A673 (cell line): ENCODE data around the gene CLASRP. TPM values are rescaled to one million over a fixed set of nuclear protein-coding genes. Genes with fewer than 3 reads are reported as not detected.

Experiments used
- BruUV-seq: library from RNA; stranded (reverse); fragments of 400-500 nt; replicated peaks from 2 replicates; lab custom pipeline; 2021; lab: Mats Ljungman, UMichigan
- CTCF ChIA-PET: fragments of 300-600 bp; sonication (Branson Sonifier 250); formaldehyde crosslinking; loops from one replicate; lab custom pipeline; 2022; ENCODE audit warnings: antibody characterized with exemption; lab: Charles Lee
- POLR2A ChIA-PET: fragments of 300-600 bp; sonication (Branson Sonifier 250); formaldehyde crosslinking; loops from one replicate; lab custom pipeline; 2022; ENCODE audit warnings: antibody characterized with exemption; ENCODE audit not compliant: low non-redundant PET; lab: Charles Lee
- DNase-seq: peaks from one replicate; pipeline ENCODE4 v3.0.0-alpha.2; 2015; ENCODE audit warnings: low spot score
- H3K27ac ChIP-seq: fragments of 200-600 bp; sonication (generic); 2 replicates; pipeline ENCODE4 v1.5.1; 2016; ENCODE audit warnings: mixed run types, low read depth, mild to moderate bottlenecking, mixed read lengths, antibody characterized with exemption, low read length; ENCODE audit not compliant: poor library complexity, severe bottlenecking
- H3K27me3 ChIP-seq: fragments of 200-600 bp; sonication (generic); replicated peaks from 2 replicates; pipeline ENCODE4 v1.6.1; 2017; ENCODE audit warnings: mixed run types, low read depth, mild to moderate bottlenecking, mixed read lengths, antibody characterized with exemption, low read length; ENCODE audit not compliant: insufficient read depth, poor library complexity
- H3K36me3 ChIP-seq: fragments of 200-600 bp; sonication (generic); 2 replicates; pipeline ENCODE4 v1.6.1; 2016; ENCODE audit warnings: mixed run types, mild to moderate bottlenecking, mixed read lengths, antibody characterized with exemption, low read length; ENCODE audit not compliant: insufficient read depth, poor library complexity, severe bottlenecking
- H3K4me1 ChIP-seq: fragments of 200-600 bp; sonication (generic); 2 replicates; pipeline ENCODE4 v1.6.1; 2017; ENCODE audit warnings: mixed run types, mild to moderate bottlenecking, mixed read lengths, antibody characterized with exemption, low read length; ENCODE audit not compliant: insufficient read depth, poor library complexity, severe bottlenecking
- H3K4me3 ChIP-seq: fragments of 200-600 bp; sonication (generic); 2 replicates; pipeline ENCODE4 v1.5.1; 2016; ENCODE audit warnings: low read depth, mixed run types, mild to moderate bottlenecking, mixed read lengths, low read length; ENCODE audit not compliant: poor library complexity, severe bottlenecking
- H3K9me3 ChIP-seq: fragments of 200-600 bp; sonication (generic); 2 replicates; pipeline ENCODE4 v1.6.1; 2016; ENCODE audit warnings: mixed run types, low read depth, mild to moderate bottlenecking, mixed read lengths, antibody characterized with exemption, low read length; ENCODE audit not compliant: poor library complexity, severe bottlenecking
- EZH2 ChIP-seq: fragments of 200-600 bp; sonication (generic); IDR thresholded peaks from 2 replicates; pipeline ENCODE4 v1.6.1; 2017; ENCODE audit warnings: borderline replicate concordance, low read depth, mild to moderate bottlenecking, mixed read lengths, antibody characterized with exemption, low read length; ENCODE audit not compliant: poor library complexity, severe bottlenecking
- intact Hi-C: fragments of 100-400 bp; cut with micrococcal nuclease; formaldehyde crosslinking; loops from one replicate; pipeline ENCODE4 v1.10.0; 2022; ENCODE audit not compliant: unreplicated experiment
- total RNA-seq: library from RNA; stranded (reverse); gene quantifications from 2 replicates; pipeline ENCODE4 v1.2.3, GENCODE V29; 2021
- TF ChIP-seq, protein P1 (sequence below): fragments of 300-800, 200-600 bp; sonication (generic); conservative IDR thresholded peaks from 2 replicates; pipeline ENCODE4 v1.5.1; 2017; ENCODE audit warnings: low read depth, mild to moderate bottlenecking, antibody characterized with exemption, low read length, moderate library complexity, mixed read lengths

Gene CLASRP
- total RNA-seq, 1 experiment from 2014 or later = 104 TPM

- intact Hi-C loops = no loop called here
- POLR2A ChIA-PET = no interaction called here
- Histone ChIP-seq H3K4me3 (no peak overlapping the region), H3K4me1 (no peaks in the 10 kb centered on the region), H3K27ac (no peak overlapping the region), H3K27me3 (no peaks in the 10 kb centered on the region), H3K9me3 (no peaks in the 10 kb centered on the region), H3K36me3 (no peaks in the 10 kb centered on the region)
- TF ChIP-seq, protein P1, sequence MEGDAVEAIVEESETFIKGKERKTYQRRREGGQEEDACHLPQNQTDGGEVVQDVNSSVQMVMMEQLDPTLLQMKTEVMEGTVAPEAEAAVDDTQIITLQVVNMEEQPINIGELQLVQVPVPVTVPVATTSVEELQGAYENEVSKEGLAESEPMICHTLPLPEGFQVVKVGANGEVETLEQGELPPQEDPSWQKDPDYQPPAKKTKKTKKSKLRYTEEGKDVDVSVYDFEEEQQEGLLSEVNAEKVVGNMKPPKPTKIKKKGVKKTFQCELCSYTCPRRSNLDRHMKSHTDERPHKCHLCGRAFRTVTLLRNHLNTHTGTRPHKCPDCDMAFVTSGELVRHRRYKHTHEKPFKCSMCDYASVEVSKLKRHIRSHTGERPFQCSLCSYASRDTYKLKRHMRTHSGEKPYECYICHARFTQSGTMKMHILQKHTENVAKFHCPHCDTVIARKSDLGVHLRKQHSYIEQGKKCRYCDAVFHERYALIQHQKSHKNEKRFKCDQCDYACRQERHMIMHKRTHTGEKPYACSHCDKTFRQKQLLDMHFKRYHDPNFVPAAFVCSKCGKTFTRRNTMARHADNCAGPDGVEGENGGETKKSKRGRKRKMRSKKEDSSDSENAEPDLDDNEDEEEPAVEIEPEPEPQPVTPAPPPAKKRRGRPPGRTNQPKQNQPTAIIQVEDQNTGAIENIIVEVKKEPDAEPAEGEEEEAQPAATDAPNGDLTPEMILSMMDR = no peak
- no peak for TF ChIP-seq EZH2
- no TSS peak for BruUV-seq
- no peak for DNase-seq
- CTCF ChIA-PET = no interaction called here
Measured at GRCh38 chr19:45032421-45032820, 6.4 kb upstream of the CLASRP start.

GRCh38 chr19:45035755-45036154 is 3.1 kb upstream of the CLASRP start:
- intact Hi-C loops = no loop called here
- no peaks in the 10 kb centered on the region for H3K9me3 ChIP-seq
- no peak for TF ChIP-seq EZH2
- TF ChIP-seq, protein P1 = no peak
- ChIA-PET POLR2A (no interaction called here), CTCF (no interaction called here)
- no peaks in the 10 kb centered on the region for H3K27me3 ChIP-seq
- peaks cover 12% of the 10 kb centered on the region for H3K36me3 ChIP-seq
- DNase-seq = no peak
- no TSS peak for BruUV-seq
- H3K4me3 ChIP-seq = no peak overlapping the region
- H3K4me1 ChIP-seq = peaks cover 9% of the 10 kb centered on the region
- H3K27ac ChIP-seq = no peak overlapping the region

GRCh38 chr19:45037393-45038169 is 1.3 kb upstream of the CLASRP start:
- TF ChIP-seq, protein P1 = no peak
- no peak for TF ChIP-seq EZH2
- H3K27ac ChIP-seq = no peak overlapping the region
- H3K4me1 ChIP-seq = peaks cover 9% of the 10 kb centered on the region
- no TSS peak for BruUV-seq
- H3K4me3 ChIP-seq = no peak overlapping the region
- peaks cover 29% of the 10 kb centered on the region for H3K36me3 ChIP-seq
- ChIA-PET CTCF (interaction anchor here (2.5 kb wide), 1 partner anchor 22 kb away, joined by 16 read pairs; no protein-coding TSS in a partner anchor), POLR2A (no interaction called here)
- no peaks in the 10 kb centered on the region for H3K27me3 ChIP-seq
- intact Hi-C loops = no loop called here
- no peak for DNase-seq
- H3K9me3 ChIP-seq = no peaks in the 10 kb centered on the region
